MCF 10A (cell line): ENCODE measurements around the gene CORO2A. TPM values are rescaled to one million over a fixed set of nuclear protein-coding genes. Genes with fewer than 3 reads are reported as not detected.

ENCODE experiments used
- BruUV-seq: library from RNA; stranded (reverse); fragments of 400-500 nt; replicated peaks from 2 replicates; lab custom pipeline; 2021; lab: Mats Ljungman, UMichigan
- CTCF ChIA-PET: fragments of 300-600 bp; sonication (Branson Sonifier 250); formaldehyde crosslinking; extraction: SDS; loops from one replicate; lab custom pipeline; 2021; ENCODE audit warnings: antibody characterized with exemption, inconsistent platforms; lab: Yijun Ruan, JAX
- POLR2A ChIA-PET: fragments of 300-600, 350-650 bp; sonication (Branson Sonifier 250); formaldehyde crosslinking; extraction: SDS; loops from one replicate; lab custom pipeline; 2020; ENCODE audit warnings: antibody characterized with exemption, inconsistent platforms; lab: Yijun Ruan, JAX
- DNase-seq: peaks from one replicate; pipeline ENCODE4 v3.0.0-alpha.2; 2018; ENCODE audit not compliant: unreplicated experiment
- H3K27ac Mint-ChIP-seq: one replicate; pipeline ENCODE4 v1.8.0; 2022; ENCODE audit warnings: mild to moderate bottlenecking, low read depth, mixed read lengths; ENCODE audit not compliant: unreplicated experiment
- H3K27me3 Mint-ChIP-seq: one replicate; pipeline ENCODE4 v1.8.0; 2022; ENCODE audit warnings: mixed read lengths; ENCODE audit not compliant: insufficient read depth, unreplicated experiment
- H3K36me3 Mint-ChIP-seq: one replicate; pipeline ENCODE4 v1.8.0; 2022; ENCODE audit warnings: mild to moderate bottlenecking, moderate library complexity, mixed read lengths; ENCODE audit not compliant: insufficient read depth, unreplicated experiment
- H3K4me1 Mint-ChIP-seq: one replicate; pipeline ENCODE4 v1.8.0; 2022; ENCODE audit warnings: mixed read lengths; ENCODE audit not compliant: insufficient read depth, unreplicated experiment
- H3K4me3 Mint-ChIP-seq: one replicate; pipeline ENCODE4 v1.8.0; 2022; ENCODE audit warnings: mild to moderate bottlenecking, moderate library complexity, mixed read lengths; ENCODE audit not compliant: unreplicated experiment
- H3K9me3 Mint-ChIP-seq: one replicate; pipeline ENCODE4 v1.8.0; 2022; ENCODE audit warnings: mixed read lengths; ENCODE audit not compliant: unreplicated experiment
- CTCF ChIP-seq: fragments of 200-600 bp; IDR thresholded peaks from one replicate; pipeline ENCODE4 v1.8.0; 2022; ENCODE audit warnings: antibody characterized with exemption, mild to moderate bottlenecking; ENCODE audit not compliant: unreplicated experiment
- intact Hi-C: fragments of 100-400 bp; cut with micrococcal nuclease; formaldehyde crosslinking; loops from 2 replicates; pipeline ENCODE4 v1.14.1; 2022
- total RNA-seq: library from RNA; stranded (reverse); gene quantifications from 2 replicates; pipeline ENCODE4 v1.2.3, GENCODE V29; 2022

Gene CORO2A
- total RNA-seq, 1 experiment from 2014 or later: 3.4 TPM

GRCh38 chr9:98148486-98148885, 44.0 kb downstream of the CORO2A start:
- DNase-seq: no peak
- BruUV-seq: no TSS peak
- ChIA-PET POLR2A (interaction anchor here (0.8 to 1.4 kb wide), 2 partner anchors 27 to 108 kb away, joined by 3 to 4 read pairs; no protein-coding TSS in a partner anchor), CTCF (interaction anchor here (0.6 to 1.0 kb wide), 2 partner anchors 27 to 83 kb away, joined by 4 read pairs; no protein-coding TSS in a partner anchor)
- Mint-ChIP-seq H3K4me3 (no peak overlapping the region), H3K27me3 (no peaks in the 10 kb centered on the region), H3K9me3 (no peaks in the 10 kb centered on the region), H3K4me1 (peaks cover 32% of the 10 kb centered on the region), H3K27ac (no peak overlapping the region), H3K36me3 (no peaks in the 10 kb centered on the region)
- no peak for TF ChIP-seq CTCF
- intact Hi-C loops: loop anchor here (10.0 kb wide), 1 partner anchor 46 kb away; the partner anchor contains the start of gene CORO2A

- POLR2A ChIA-PET: interaction anchor here (1.9 to 2.4 kb wide), 2 partner anchors 26 to 108 kb away, joined by 8 to 9 read pairs; partner anchors contain the start of gene TBC1D2
- intact Hi-C loops: loop anchor here (10.0 kb wide), 1 partner anchor 47 kb away; the partner anchor contains the start of gene CORO2A
- BruUV-seq: no TSS peak
- TF ChIP-seq CTCF: no peak
- CTCF ChIA-PET: interaction anchor here (1.0 kb wide), 2 partner anchors 26 to 109 kb away, joined by 3 to 4 read pairs; no protein-coding TSS in a partner anchor
- Mint-ChIP-seq H3K27ac (no peak overlapping the region), H3K4me1 (peaks cover 32% of the 10 kb centered on the region), H3K36me3 (no peaks in the 10 kb centered on the region), H3K27me3 (no peaks in the 10 kb centered on the region), H3K4me3 (no peak overlapping the region), H3K9me3 (no peaks in the 10 kb centered on the region)
- peak; percentile 15 for DNase-seq
Measured at GRCh38 chr9:98147582-98147981, 44.9 kb downstream of the CORO2A start.

- no TSS peak for BruUV-seq
- intact Hi-C loops: loop anchor here (10.0 kb wide), 1 partner anchor 48 kb away; the partner anchor contains the start of gene CORO2A
- no peaks in the 10 kb centered on the region for H3K36me3 Mint-ChIP-seq
- peak; percentile 92 for DNase-seq
- H3K27ac Mint-ChIP-seq: peak overlapping the region; percentile 98
- H3K4me3 Mint-ChIP-seq: peak overlapping the region; percentile 8
- H3K9me3 Mint-ChIP-seq: no peaks in the 10 kb centered on the region
- peaks cover 38% of the 10 kb centered on the region for H3K4me1 Mint-ChIP-seq
- TF ChIP-seq CTCF: no peak
- ChIA-PET CTCF (interaction anchor here (0.5 to 1.0 kb wide), 3 partner anchors 16 to 52 kb away, joined by 3 to 5 read pairs (median 3); no protein-coding TSS in a partner anchor), POLR2A (interaction anchor here (0.5 to 2.4 kb wide), 13 partner anchors 11 to 224 kb away, joined by 3 to 12 read pairs (median 4); partner anchors contain the start of genes CORO2A, TBC1D2, TRIM14 and TRMO)
- no peaks in the 10 kb centered on the region for H3K27me3 Mint-ChIP-seq
Measured at GRCh38 chr9:98146101-98146991, 46.1 kb downstream of the CORO2A start.
